ENCODE measurements around the gene GTF3A.

DNA sequence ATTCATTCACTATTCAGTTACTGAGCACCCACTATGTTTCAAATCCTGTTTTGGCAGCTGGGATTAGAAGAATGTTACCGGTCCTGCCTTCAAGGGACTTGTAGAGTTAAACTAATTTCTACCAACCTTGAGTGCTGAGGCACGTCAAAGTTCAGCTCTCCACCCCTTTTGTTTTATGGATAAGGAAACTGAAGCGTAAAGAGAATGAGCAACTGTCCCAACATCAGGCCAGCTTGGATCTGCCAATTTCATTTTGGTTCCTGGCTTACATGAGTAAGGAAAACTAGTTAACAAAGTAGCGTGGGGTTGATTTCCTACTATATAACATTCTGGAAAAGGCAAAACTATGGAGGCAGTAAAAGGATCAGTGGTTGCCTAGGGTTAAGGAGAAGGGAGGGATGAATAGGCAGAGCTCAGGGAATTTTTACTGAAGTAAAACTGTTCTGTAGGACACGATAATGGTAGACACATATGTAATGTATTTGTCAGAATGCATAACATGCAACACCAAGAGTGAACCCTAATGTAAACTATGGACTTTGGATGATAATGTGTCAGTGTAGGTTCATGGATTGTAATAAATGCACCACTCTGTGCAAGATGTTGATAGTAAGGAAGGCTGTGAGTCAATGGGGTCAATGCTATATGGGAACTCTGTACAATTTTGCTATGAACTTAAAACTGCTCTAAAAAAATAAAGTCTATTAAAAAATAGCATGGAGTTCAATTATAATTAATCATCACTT lies 45.8 kb downstream of the GTF3A start:
- TF ChIP-seq, protein P1, sequence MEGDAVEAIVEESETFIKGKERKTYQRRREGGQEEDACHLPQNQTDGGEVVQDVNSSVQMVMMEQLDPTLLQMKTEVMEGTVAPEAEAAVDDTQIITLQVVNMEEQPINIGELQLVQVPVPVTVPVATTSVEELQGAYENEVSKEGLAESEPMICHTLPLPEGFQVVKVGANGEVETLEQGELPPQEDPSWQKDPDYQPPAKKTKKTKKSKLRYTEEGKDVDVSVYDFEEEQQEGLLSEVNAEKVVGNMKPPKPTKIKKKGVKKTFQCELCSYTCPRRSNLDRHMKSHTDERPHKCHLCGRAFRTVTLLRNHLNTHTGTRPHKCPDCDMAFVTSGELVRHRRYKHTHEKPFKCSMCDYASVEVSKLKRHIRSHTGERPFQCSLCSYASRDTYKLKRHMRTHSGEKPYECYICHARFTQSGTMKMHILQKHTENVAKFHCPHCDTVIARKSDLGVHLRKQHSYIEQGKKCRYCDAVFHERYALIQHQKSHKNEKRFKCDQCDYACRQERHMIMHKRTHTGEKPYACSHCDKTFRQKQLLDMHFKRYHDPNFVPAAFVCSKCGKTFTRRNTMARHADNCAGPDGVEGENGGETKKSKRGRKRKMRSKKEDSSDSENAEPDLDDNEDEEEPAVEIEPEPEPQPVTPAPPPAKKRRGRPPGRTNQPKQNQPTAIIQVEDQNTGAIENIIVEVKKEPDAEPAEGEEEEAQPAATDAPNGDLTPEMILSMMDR (IDR thresholded peaks at IDR 0.05) = no peak
- TF ChIP-seq POLR2A (IDR thresholded peaks at IDR 0.05) = no peak

Measured in body of pancreas (tissue), 4 donors.